ENCODE data around the gene CLCF1.

CLCF1 gene

DNA sequence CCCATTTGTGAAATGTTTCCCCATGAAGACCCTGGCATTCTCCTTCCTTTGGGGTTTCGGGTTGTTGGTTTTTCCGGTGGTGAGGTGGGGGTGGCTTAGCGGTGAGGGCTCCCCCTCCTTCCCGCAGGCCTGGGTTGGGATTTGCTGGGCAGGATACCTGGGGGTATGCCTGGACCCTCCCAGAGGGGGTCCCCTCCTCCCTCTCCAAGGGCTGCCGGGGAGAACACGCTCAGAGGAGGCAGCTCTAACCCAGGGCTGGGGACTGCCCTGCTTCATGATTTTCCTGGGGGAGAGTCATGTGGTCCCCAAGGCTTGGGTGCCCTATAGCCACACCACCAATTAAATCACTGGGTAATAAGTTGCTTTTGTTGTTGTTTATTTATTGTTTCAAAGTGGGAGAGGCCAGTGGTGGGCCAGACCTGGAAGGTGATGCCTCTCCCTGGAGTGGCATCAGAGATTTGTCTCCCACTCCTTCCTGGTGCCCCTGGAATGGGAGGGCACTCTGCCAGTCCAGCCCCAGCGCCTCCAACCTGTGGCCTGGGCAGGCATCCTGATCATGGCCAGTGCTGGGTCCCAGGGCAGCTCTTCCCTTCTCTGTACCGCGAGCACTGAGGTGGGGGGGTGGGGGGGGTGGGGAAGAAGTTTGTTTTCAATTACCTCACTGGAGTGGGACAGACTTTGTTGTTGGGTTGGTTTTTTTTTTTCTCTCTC, 1.3 kb upstream of the CLCF1 start:
- no peak for DNase-seq

DNA sequence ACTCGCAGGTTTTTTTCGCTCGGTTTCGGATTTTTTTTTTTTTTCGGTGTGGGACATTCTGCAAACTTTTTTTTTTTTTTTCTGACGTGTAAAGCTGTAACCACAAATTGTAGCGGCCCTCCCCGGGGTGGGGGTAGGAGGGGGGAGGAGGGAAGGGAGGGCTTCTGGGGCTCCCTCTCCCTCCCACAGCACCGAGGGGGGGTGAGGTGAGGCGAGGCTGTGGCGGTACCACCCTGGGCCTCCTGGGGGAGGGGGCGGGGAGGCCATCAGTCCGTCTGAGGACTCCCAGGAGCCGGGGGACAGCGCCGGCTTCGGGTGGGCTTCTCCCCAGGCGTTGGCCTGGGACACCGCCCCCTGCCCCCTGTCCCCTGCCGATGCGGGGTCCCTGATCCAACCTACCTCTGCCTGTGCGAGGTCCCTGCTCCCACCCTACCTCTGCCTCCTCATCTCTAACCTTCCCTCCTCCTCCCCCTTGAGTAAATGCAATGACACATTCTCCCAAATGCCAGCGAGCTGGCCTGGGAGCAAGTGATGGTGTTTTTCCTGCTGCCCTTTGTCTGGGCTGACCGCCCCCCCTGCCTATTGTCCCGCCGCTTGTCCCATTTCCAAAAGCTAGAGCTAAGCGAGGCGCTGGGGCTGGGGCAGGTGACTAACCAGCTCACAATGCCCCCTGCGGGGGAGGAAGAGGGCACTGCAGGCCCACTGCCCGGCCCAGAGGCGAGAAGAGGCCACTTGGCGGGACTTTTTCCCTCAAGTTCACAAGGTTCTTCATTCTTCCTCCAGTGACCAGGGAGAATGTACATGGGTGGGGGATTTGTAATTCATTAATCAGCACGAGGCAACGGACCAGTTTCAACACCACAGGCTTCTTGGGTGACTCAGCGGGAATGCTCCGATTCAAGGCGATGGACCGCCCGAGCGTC, 511 bp upstream of the CLCF1 start:
- peak in 1 of 2 experiments; percentile 56 for DNase-seq

GRCh38 chr11:67372321-67372992, 941 bp downstream of the CLCF1 start:
- DNase-seq, result no peak

DNA sequence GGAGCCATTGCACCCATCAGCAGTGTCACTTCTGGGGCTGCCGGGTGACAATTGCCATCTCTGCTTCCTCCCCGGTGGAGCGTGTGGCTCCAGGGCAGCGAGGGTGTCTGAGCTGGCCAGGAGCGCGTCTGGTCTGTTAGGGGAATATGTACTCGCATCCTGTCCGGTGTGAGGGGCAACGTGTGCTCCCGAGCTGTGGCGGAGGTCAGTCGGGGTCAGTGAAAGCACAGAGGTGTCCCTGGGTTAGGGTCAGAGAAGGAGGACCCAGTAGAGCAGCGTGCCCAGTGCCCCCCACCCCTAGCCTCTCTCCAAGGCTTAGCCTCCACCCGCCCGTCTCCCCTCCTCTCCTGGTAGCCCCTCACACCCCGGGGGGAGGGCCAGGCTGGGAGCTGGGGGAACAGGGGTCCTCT, 1.5 kb downstream of the CLCF1 start:
- DNase-seq, result no peak

DNA sequence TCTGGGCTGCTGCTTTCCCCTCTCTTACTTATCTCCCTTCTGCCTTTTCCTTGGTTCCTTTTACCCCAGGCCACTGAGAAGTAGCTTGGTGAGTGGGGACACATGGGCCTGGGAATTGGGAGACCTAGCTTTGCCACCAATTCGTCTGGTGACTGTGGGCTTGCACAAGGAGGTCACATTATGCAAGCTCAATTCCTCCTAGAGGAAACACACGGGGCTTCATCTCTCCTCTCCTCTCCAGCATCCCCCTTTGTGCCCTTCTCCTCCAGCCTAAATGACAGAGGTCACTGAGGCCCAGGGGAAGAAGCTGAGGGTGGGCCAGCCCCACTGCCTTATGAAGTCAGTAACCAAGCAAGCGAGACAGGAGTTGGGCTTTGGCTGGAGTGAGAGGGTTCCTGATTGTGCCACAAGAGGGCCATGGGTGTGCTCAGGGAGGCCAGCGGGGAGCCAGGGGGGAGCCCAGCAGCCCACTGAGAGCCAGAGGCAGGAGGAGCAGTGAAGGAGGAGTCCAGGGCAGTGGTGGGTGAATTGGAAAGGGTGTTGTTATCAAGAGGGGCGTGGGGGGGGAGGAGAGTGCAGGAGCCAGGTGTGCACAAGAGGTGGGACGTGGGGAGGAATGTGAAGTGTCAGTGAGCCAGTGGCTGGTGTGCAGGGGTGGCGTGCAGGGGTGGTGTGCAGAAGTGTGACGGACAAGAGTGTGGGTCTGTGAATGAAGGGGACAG, 2.0 kb downstream of the CLCF1 start:
- DNase-seq, result no peak

- no peak for DNase-seq
Measured at GRCh38 chr11:67370351-67371076, 2.9 kb downstream of the CLCF1 start.

- no peak for DNase-seq
Measured at GRCh38 chr11:67369801-67370284, 3.6 kb downstream of the CLCF1 start.

GRCh38 chr11:67369275-67369674, 4.1 kb downstream of the CLCF1 start:
- DNase-seq, result no peak

- peak in 1 of 2 experiments; percentile 65 for DNase-seq
Measured at GRCh38 chr11:67368621-67369020, 4.8 kb downstream of the CLCF1 start.

- no peak for DNase-seq
Measured at GRCh38 chr11:67367761-67368227, 5.6 kb downstream of the CLCF1 start.

DNA sequence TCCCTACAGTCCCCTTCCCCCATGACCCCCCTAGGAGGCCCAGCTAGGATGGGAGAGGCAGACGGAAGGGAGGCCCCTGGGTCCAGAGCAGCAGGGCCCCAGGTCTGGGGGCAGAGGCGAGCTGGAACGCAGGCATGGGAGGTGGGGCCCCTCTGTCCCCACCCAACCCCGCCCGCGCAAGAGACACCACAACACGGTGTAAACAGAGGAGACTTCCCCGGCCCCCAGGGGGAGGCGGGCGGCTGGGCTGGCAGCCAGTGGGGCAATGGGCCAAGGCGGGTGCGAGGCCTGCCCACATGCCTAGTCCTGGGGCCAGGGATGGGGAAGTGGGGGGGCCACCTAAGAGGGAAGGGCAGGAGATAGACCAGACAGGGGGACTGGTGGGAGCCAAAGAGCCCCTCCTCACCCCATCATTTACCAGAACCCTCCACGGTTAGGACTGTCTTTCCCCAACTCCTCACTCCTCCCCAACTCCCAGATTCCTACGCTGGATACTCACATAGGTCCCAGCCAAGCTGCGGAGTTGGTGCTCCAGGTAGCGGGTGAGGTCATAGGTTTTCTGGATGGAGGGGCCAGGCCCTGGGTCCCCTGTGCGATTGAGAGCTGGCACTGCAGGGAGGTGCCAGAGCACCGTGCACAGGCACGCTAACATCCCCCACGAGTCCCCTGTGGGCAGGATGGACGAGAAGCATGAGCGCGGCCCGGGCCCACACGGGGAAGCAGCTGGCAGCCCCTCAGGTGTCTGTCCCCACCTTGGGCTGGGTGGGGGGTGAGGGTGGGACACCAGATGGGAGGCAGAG, 6.2 kb downstream of the CLCF1 start:
- no peak for DNase-seq

GRCh38 chr11:67366546-67366945, 6.9 kb downstream of the CLCF1 start:
- DNase-seq, result no peak

GRCh38 chr11:67365736-67366444, 7.5 kb downstream of the CLCF1 start:
- DNase-seq, result no peak

- DNase-seq, result no peak
Measured at GRCh38 chr11:67364783-67365722, 8.3 kb downstream of the CLCF1 start.

- DNase-seq, result no peak
Measured at GRCh38 chr11:67364169-67364568, 9.2 kb downstream of the CLCF1 start.

DNA sequence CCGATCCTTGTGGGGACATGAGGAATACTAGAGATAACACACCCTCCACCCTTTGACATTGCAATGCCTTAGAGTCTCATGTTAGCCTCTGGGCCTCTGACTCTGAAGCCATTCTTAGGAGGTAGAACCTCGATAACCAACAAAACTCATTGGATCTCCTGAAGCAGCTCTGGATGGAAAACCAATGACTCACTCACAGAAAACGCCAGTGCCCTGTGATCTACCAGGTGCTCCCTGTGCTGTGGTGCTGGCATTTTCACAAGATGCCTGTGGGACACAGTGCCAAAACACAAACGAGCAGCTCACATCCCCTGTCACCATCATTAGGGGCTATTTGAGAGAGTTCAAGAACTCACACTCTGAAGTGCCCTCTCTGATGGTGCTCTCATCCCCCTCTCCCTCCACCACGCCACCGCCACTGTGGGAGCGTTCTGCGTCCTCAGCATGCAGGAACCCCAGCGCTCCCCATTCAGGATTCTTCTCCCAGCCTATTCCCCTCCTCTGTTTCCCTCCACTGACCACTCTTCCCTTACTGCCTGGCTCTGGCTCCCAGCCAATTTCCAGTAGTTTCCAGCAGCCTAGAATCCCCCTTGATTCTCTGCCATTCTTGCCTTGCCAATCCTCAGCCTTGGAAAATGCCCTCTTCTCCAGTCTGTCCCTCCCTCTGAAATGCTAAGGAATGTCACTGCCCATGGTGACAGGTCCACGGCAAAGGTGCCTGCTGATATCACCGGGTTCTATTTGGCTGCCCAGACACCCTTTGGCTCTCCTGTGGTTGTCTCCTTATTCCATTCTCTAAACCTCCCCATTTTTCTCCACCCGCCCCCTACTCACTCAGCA, 15.3 kb downstream of the CLCF1 start:
- no peak for DNase-seq

- DNase-seq, result peak; percentile 67 to 75
Measured at GRCh38 chr11:67356864-67357561, 16.4 kb downstream of the CLCF1 start.
